Immature natural killer cell (primary cell): ENCODE measurements around the gene GDF9. TPM values are rescaled to one million over a fixed set of nuclear protein-coding genes. Genes with fewer than 3 reads are reported as not detected.

Experiments
- DNase-seq, 3 donors: peaks; one replicate each; pipeline ENCODE4 v3.0.0; 2022; ENCODE audit warnings: mixed read lengths in 1 of 3
- H3K27ac Mint-ChIP-seq, 6 donors: one replicate each; pipeline ENCODE4 v1.8.0; 2020; ENCODE audit warnings: mixed read lengths in 6 of 6, mild to moderate bottlenecking in 5 of 6, inconsistent platforms in 4 of 6, moderate library complexity in 3 of 6
- H3K27me3 Mint-ChIP-seq, 3 donors: one replicate each; pipeline ENCODE4 v1.8.0; 2020 to 2021; ENCODE audit warnings: low read depth in 3 of 3, mild to moderate bottlenecking in 3 of 3, mixed read lengths in 3 of 3, moderate library complexity in 3 of 3, inconsistent platforms in 1 of 3
- H3K36me3 Mint-ChIP-seq, 3 donors: one replicate each; pipeline ENCODE4 v1.8.0; 2020; ENCODE audit warnings: mixed read lengths in 3 of 3, inconsistent platforms in 2 of 3, mild to moderate bottlenecking in 2 of 3
- H3K4me1 Mint-ChIP-seq, 2 donors: one replicate each; pipeline ENCODE4 v1.8.0; 2020; ENCODE audit warnings: inconsistent platforms in 2 of 2, mild to moderate bottlenecking in 2 of 2, mixed read lengths in 2 of 2, moderate library complexity in 1 of 2
- H3K4me3 Mint-ChIP-seq, 5 donors: one replicate each; pipeline ENCODE4 v1.8.0; 2020; ENCODE audit warnings: mild to moderate bottlenecking in 5 of 5, mixed read lengths in 5 of 5, inconsistent platforms in 3 of 5, moderate library complexity in 3 of 5
- H3K9me3 Mint-ChIP-seq, 6 donors: one replicate each; pipeline ENCODE4 v1.8.0; 2020; ENCODE audit warnings: mild to moderate bottlenecking in 6 of 6, mixed read lengths in 6 of 6, inconsistent platforms in 4 of 6, moderate library complexity in 3 of 6
- polyA plus RNA-seq, 3 donors: library from polyadenylated mRNA; unstranded; fragments of 300-500 nt; fragmentation: Illumina TruSeq; gene quantifications; one replicate each; pipeline ENCODE4 v1.2.3, GENCODE V29; 2021

Gene GDF9
- polyA plus RNA-seq, 3 donors from 2014 or later: 0.12 TPM; not detected in 2

GRCh38 chr5:132886064-132886823 is 20.0 kb upstream of the GDF9 start:
- Mint-ChIP-seq H3K36me3 (peaks cover 11 to 50% (median 17%) of the 10 kb centered on the region in 3 donors), H3K4me1 (peaks cover 0 to 10% of the 10 kb centered on the region in 2 donors), H3K27me3 (peaks cover 0 to 1% (median 0%) of the 10 kb centered on the region in 3 donors), H3K9me3 (no peaks in the 10 kb centered on the region), H3K27ac (no peak overlapping the region), H3K4me3 (no peak overlapping the region)
- no peak for DNase-seq

- DNase-seq: no peak
- Mint-ChIP-seq H3K27me3 (peaks cover 0 to 1% (median 0%) of the 10 kb centered on the region in 3 donors), H3K4me3 (no peak overlapping the region), H3K27ac (peak overlapping the region in 1 of 6 donors; percentile 54), H3K36me3 (peaks cover 11 to 52% (median 22%) of the 10 kb centered on the region in 3 donors), H3K4me1 (peaks cover 0 to 10% of the 10 kb centered on the region in 2 donors), H3K9me3 (no peaks in the 10 kb centered on the region)
Observed at GRCh38 chr5:132884548-132884947, 18.3 kb upstream of the GDF9 start.

- peaks cover 11 to 61% (median 22%) of the 10 kb centered on the region in 3 donors for H3K36me3 Mint-ChIP-seq
- peak; percentile 22 to 29 (median 22) for DNase-seq
- no peak overlapping the region for H3K4me3 Mint-ChIP-seq
- peaks cover 0 to 1% (median 0%) of the 10 kb centered on the region in 3 donors for H3K27me3 Mint-ChIP-seq
- H3K4me1 Mint-ChIP-seq: peaks cover 0 to 10% of the 10 kb centered on the region in 2 donors
- H3K27ac Mint-ChIP-seq: peak overlapping the region; percentile 43 to 70 (median 55)
- no peaks in the 10 kb centered on the region for H3K9me3 Mint-ChIP-seq
Observed at GRCh38 chr5:132883261-132883834, 17.1 kb upstream of the GDF9 start.

GRCh38 chr5:132877938-132878337 is 11.7 kb upstream of the GDF9 start:
- peaks cover 4 to 25% (median 9%) of the 10 kb centered on the region in 3 donors for H3K36me3 Mint-ChIP-seq

GRCh38 chr5:132877466-132877865 is 11.2 kb upstream of the GDF9 start:
- Mint-ChIP-seq H3K9me3 (no peaks in the 10 kb centered on the region), H3K4me3 (no peak overlapping the region), H3K27me3 (peaks cover 0 to 1% (median 0%) of the 10 kb centered on the region in 3 donors), H3K4me1 (no peaks in the 10 kb centered on the region), H3K36me3 (peaks cover 0 to 22% (median 13%) of the 10 kb centered on the region in 3 donors), H3K27ac (no peak overlapping the region)
- DNase-seq: no peak

More at GRCh38 chr5:132877938-132878337, 11.7 kb upstream of the GDF9 start:
- no peaks in the 10 kb centered on the region for H3K9me3 Mint-ChIP-seq
- DNase-seq: no peak
- H3K4me1 Mint-ChIP-seq: no peaks in the 10 kb centered on the region
- H3K27me3 Mint-ChIP-seq: no peaks in the 10 kb centered on the region
- H3K4me3 Mint-ChIP-seq: no peak overlapping the region
- H3K27ac Mint-ChIP-seq: no peak overlapping the region

- Mint-ChIP-seq H3K36me3 (peaks cover 0 to 21% (median 11%) of the 10 kb centered on the region in 3 donors), H3K9me3 (no peaks in the 10 kb centered on the region), H3K27me3 (peaks cover 0 to 1% (median 0%) of the 10 kb centered on the region in 3 donors), H3K27ac (no peak overlapping the region), H3K4me1 (no peaks in the 10 kb centered on the region), H3K4me3 (no peak overlapping the region)
- no peak for DNase-seq
Observed at GRCh38 chr5:132876020-132876759, 9.9 kb upstream of the GDF9 start.

- Mint-ChIP-seq H3K36me3 (peaks cover 0 to 7% (median 7%) of the 10 kb centered on the region in 3 donors), H3K9me3 (no peaks in the 10 kb centered on the region), H3K27ac (peak overlapping the region in 2 of 6 donors; percentile 20 to 22), H3K4me3 (no peak overlapping the region), H3K27me3 (peaks cover 1 to 4% (median 3%) of the 10 kb centered on the region in 3 donors), H3K4me1 (peaks cover 0 to 1% of the 10 kb centered on the region in 2 donors)
- DNase-seq: no peak
Observed at GRCh38 chr5:132873930-132874271, 7.6 kb upstream of the GDF9 start.

GRCh38 chr5:132873119-132873929 is 7.1 kb upstream of the GDF9 start, which contains the start of gene LEAP2:
LEAP2 (plus strand) TSS chr5:132873668; CDS start chr5:132873695, 27 bp downstream.
- DNase-seq: no peak
- Mint-ChIP-seq H3K27me3 (peaks cover 1 to 4% (median 3%) of the 10 kb centered on the region in 3 donors), H3K4me3 (no peak within 1 kb of the TSS), H3K36me3 (peaks cover 0 to 6% (median 3%) of the 10 kb centered on the region in 3 donors), H3K9me3 (no peaks in the 10 kb centered on the region), H3K27ac (peak within 1 kb of the TSS in 4 of 6 donors; percentile 20 to 84 (median 27)), H3K4me1 (peaks cover 0 to 7% of the 10 kb centered on the region in 2 donors)

GRCh38 chr5:132872788-132873118 is 6.5 kb upstream of the GDF9 start:
- H3K27ac Mint-ChIP-seq: peak overlapping the region in 1 of 6 donors; percentile 84
- DNase-seq: no peak
- peaks cover 1 to 4% (median 3%) of the 10 kb centered on the region in 3 donors for H3K27me3 Mint-ChIP-seq
- H3K9me3 Mint-ChIP-seq: no peaks in the 10 kb centered on the region
- H3K36me3 Mint-ChIP-seq: peaks cover 0 to 4% (median 0%) of the 10 kb centered on the region in 3 donors
- H3K4me3 Mint-ChIP-seq: no peak overlapping the region
- H3K4me1 Mint-ChIP-seq: peaks cover 0 to 11% of the 10 kb centered on the region in 2 donors

- peaks cover 9 to 20% of the 10 kb centered on the region in 2 donors for H3K4me1 Mint-ChIP-seq
- DNase-seq: no peak
- H3K27ac Mint-ChIP-seq: peak overlapping the region in 2 of 6 donors; percentile 22 to 55
- H3K9me3 Mint-ChIP-seq: no peaks in the 10 kb centered on the region
- H3K4me3 Mint-ChIP-seq: no peak overlapping the region
- H3K27me3 Mint-ChIP-seq: peaks cover 1 to 7% (median 4%) of the 10 kb centered on the region in 3 donors
- H3K36me3 Mint-ChIP-seq: peaks cover 0 to 4% (median 0%) of the 10 kb centered on the region in 3 donors
Observed at GRCh38 chr5:132871459-132872284, 5.4 kb upstream of the GDF9 start.

GRCh38 chr5:132870801-132871200 is 4.5 kb upstream of the GDF9 start:
- H3K4me3 Mint-ChIP-seq: no peak overlapping the region
- H3K9me3 Mint-ChIP-seq: no peaks in the 10 kb centered on the region
- peaks cover 0 to 4% (median 0%) of the 10 kb centered on the region in 3 donors for H3K36me3 Mint-ChIP-seq
- H3K27ac Mint-ChIP-seq: peak overlapping the region in 3 of 6 donors; percentile 11 to 45 (median 15)
- peaks cover 4 to 13% (median 11%) of the 10 kb centered on the region in 3 donors for H3K27me3 Mint-ChIP-seq
- peaks cover 16 to 29% of the 10 kb centered on the region in 2 donors for H3K4me1 Mint-ChIP-seq
- DNase-seq: no peak

GRCh38 chr5:132868754-132869153 is 2.5 kb upstream of the GDF9 start:
- no peak for DNase-seq
- Mint-ChIP-seq H3K4me3 (peak overlapping the region in 4 of 5 donors; percentile 18 to 100 (median 47)), H3K9me3 (no peaks in the 10 kb centered on the region), H3K27me3 (peaks cover 4 to 15% (median 13%) of the 10 kb centered on the region in 3 donors), H3K36me3 (peaks cover 0 to 4% (median 0%) of the 10 kb centered on the region in 3 donors), H3K27ac (peak overlapping the region; percentile 53 to 100 (median 99)), H3K4me1 (peaks cover 23 to 36% of the 10 kb centered on the region in 2 donors)
